Tibial artery (tissue), 4 donors: ENCODE measurements around the gene PACSIN1.
A peak's percentile ranks its signal among the peaks of the same experiment; 100 is the strongest.

Experiments
- DNase-seq, 2 donors: peaks; one replicate each; pipeline ENCODE4 v3.0.0-alpha.2; 2019
- H3K27ac ChIP-seq, 2 donors: fragments of 200-600 bp; sonication (generic) in 1 of 2; 1 replicate in 1 of 2; 2 replicates in 1 of 2; pipeline ENCODE4 v1.5.1; 2018 to 2019; ENCODE audit warnings: mild to moderate bottlenecking in 1 of 2
- H3K27me3 ChIP-seq, 2 donors: fragments of 200-600 bp; sonication (generic) in 1 of 2; one replicate each; pipeline versions ENCODE4 v1.5.1 to v1.6.0; 2016 to 2019
- H3K36me3 ChIP-seq, 3 donors: fragments of 200-600 bp; sonication (generic) in 2 of 3; one replicate each; pipeline ENCODE4 v1.5.1; 2016 to 2019; ENCODE audit warnings: mild to moderate bottlenecking in 2 of 3
- H3K4me1 ChIP-seq, 4 donors: fragments of 200-600 bp; sonication (generic) in 2 of 4; 1 replicate in 3 of 4; 2 replicates in 1 of 4; pipeline ENCODE4 v1.5.1; 2016 to 2019
- H3K4me3 ChIP-seq, 2 donors: fragments of 200-600 bp; sonication (generic) in 1 of 2; 1 replicate in 1 of 2; 2 replicates in 1 of 2; pipeline ENCODE4 v1.5.1; 2018 to 2019; ENCODE audit warnings: mild to moderate bottlenecking in 2 of 2
- H3K9me3 ChIP-seq, 3 donors: fragments of 200-600 bp; sonication (generic) in 1 of 3; one replicate each; pipeline ENCODE4 v1.5.1; 2016 to 2019
- CTCF ChIP-seq, 2 experiments: fragments of 200-600 bp in 1 of 2; fragments of 450-650 bp in 1 of 2; IDR thresholded peaks; one replicate each; pipeline ENCODE4 v1.5.1; 2017 to 2019; ENCODE audit warnings: antibody characterized with exemption in 2 of 2, mild to moderate bottlenecking in 1 of 2, moderate library complexity in 1 of 2
- intact Hi-C: fragments of 100-400 bp; cut with DNase I; formaldehyde crosslinking; loops from one replicate; pipeline ENCODE4 v1.15.0; 2023; ENCODE audit warnings: low total_unique reads

Gene PACSIN1

GRCh38 chr6:34530753-34531365 is 65.0 kb downstream of the PACSIN1 start:
- DNase-seq, result no peak
- no peak for TF ChIP-seq CTCF (IDR thresholded peaks at IDR 0.05)
- H3K27me3 ChIP-seq, result no peaks in the 10 kb centered on the region
- H3K27ac ChIP-seq, result peak overlapping the region; percentile 35 to 76
- H3K9me3 ChIP-seq, result no peaks in the 10 kb centered on the region
- no peaks in the 10 kb centered on the region for H3K36me3 ChIP-seq
- H3K4me3 ChIP-seq, result peak overlapping the region; percentile 33
- intact Hi-C loops, result loop anchor here (5.0 kb wide), 1 partner anchor 76 kb away; no protein-coding TSS in a partner anchor
- peaks cover 0 to 15% (median 8%) of the 10 kb centered on the region in 4 donors for H3K4me1 ChIP-seq

- Histone ChIP-seq H3K27me3 (no peaks in the 10 kb centered on the region), H3K36me3 (no peaks in the 10 kb centered on the region), H3K4me3 (peak overlapping the region; percentile 44 to 47), H3K9me3 (no peaks in the 10 kb centered on the region), H3K27ac (peak overlapping the region; percentile 57 to 76), H3K4me1 (peaks cover 0 to 6% (median 3%) of the 10 kb centered on the region in 4 donors)
- DNase-seq, result peak; percentile 85 to 95
- intact Hi-C loops, result loop anchor here (5.0 kb wide), 1 partner anchor 76 kb away; no protein-coding TSS in a partner anchor
- no peak for TF ChIP-seq CTCF (IDR thresholded peaks at IDR 0.05)
Measured at GRCh38 chr6:34531580-34532201, 65.8 kb downstream of the PACSIN1 start.

GRCh38 chr6:34532230-34532629 is 66.4 kb downstream of the PACSIN1 start:
- DNase-seq, result no peak
- no peaks in the 10 kb centered on the region for H3K9me3 ChIP-seq
- intact Hi-C loops, result loop anchor here (5.0 kb wide), 1 partner anchor 75 kb away; no protein-coding TSS in a partner anchor
- TF ChIP-seq CTCF (IDR thresholded peaks at IDR 0.05), result no peak
- no peaks in the 10 kb centered on the region for H3K27me3 ChIP-seq
- H3K4me1 ChIP-seq, result peaks cover 0 to 6% (median 2%) of the 10 kb centered on the region in 4 donors
- no peaks in the 10 kb centered on the region for H3K36me3 ChIP-seq
- peak overlapping the region; percentile 44 to 47 for H3K4me3 ChIP-seq
- H3K27ac ChIP-seq, result peak overlapping the region; percentile 57 to 66

- TF ChIP-seq CTCF (IDR thresholded peaks at IDR 0.05), result no peak
- Histone ChIP-seq H3K9me3 (no peaks in the 10 kb centered on the region), H3K27me3 (no peaks in the 10 kb centered on the region), H3K4me3 (no peak overlapping the region), H3K36me3 (no peaks in the 10 kb centered on the region), H3K4me1 (peaks cover 0 to 7% (median 0%) of the 10 kb centered on the region in 4 donors), H3K27ac (no peak overlapping the region)
- no peak for DNase-seq
- intact Hi-C loops, result loop anchor here (5.0 kb wide), 1 partner anchor 73 kb away; no protein-coding TSS in a partner anchor
Measured at GRCh38 chr6:34534146-34534545, 68.3 kb downstream of the PACSIN1 start.

GRCh38 chr6:34534656-34535055 is 68.8 kb downstream of the PACSIN1 start:
- DNase-seq, result no peak
- Histone ChIP-seq H3K27ac (no peak overlapping the region), H3K27me3 (no peaks in the 10 kb centered on the region), H3K9me3 (no peaks in the 10 kb centered on the region), H3K36me3 (no peaks in the 10 kb centered on the region), H3K4me1 (peaks cover 0 to 7% (median 0%) of the 10 kb centered on the region in 4 donors), H3K4me3 (no peak overlapping the region)
- intact Hi-C loops, result loop anchor here (5.0 kb wide), 1 partner anchor 73 kb away; no protein-coding TSS in a partner anchor
- TF ChIP-seq CTCF (IDR thresholded peaks at IDR 0.05), result no peak
